ENCODE results near the gene LHPP.

LHPP gene

DNA sequence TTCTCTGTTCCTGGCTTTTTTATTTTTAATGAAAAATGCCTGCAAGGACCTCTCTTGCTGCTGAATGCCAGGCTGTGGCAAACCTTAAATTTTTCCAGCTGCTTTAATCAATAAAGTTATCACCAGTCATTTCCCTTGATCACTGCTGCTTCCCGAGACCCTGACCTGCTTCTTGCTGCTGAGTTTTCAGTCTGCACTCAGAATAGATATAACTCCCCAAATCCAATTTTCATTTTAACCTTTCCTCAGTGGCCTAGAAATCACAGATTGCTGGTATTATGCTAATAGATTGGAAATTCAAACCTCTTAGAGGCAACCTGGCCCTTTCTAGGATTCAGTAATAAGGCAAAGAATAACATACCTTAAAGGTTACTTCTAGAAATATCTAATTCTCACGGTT is 43.7 kb downstream of the LHPP start:
- Histone ChIP-seq H3K36me3 (ENCODE audit: control insufficient read depth, insufficient read depth, low read length) (no peaks in the 10 kb centered on the region), H3K27me3 (replicated peaks; ENCODE audit: control insufficient read depth, insufficient read depth, low read length) (no peaks in the 10 kb centered on the region; the same call in 1 of the 2 replicates), H3K4me3 (replicated peaks; ENCODE audit: low read depth, low read length) (no peak overlapping the region)
- no peak for DNase-seq (ENCODE audit: extremely low read depth, insufficient read length)
- TF ChIP-seq, protein P1, sequence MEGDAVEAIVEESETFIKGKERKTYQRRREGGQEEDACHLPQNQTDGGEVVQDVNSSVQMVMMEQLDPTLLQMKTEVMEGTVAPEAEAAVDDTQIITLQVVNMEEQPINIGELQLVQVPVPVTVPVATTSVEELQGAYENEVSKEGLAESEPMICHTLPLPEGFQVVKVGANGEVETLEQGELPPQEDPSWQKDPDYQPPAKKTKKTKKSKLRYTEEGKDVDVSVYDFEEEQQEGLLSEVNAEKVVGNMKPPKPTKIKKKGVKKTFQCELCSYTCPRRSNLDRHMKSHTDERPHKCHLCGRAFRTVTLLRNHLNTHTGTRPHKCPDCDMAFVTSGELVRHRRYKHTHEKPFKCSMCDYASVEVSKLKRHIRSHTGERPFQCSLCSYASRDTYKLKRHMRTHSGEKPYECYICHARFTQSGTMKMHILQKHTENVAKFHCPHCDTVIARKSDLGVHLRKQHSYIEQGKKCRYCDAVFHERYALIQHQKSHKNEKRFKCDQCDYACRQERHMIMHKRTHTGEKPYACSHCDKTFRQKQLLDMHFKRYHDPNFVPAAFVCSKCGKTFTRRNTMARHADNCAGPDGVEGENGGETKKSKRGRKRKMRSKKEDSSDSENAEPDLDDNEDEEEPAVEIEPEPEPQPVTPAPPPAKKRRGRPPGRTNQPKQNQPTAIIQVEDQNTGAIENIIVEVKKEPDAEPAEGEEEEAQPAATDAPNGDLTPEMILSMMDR (IDR thresholded peaks at IDR 0.05; ENCODE audit: insufficient read depth, low read length, poor library complexity, severe bottlenecking), result no peak

DNA sequence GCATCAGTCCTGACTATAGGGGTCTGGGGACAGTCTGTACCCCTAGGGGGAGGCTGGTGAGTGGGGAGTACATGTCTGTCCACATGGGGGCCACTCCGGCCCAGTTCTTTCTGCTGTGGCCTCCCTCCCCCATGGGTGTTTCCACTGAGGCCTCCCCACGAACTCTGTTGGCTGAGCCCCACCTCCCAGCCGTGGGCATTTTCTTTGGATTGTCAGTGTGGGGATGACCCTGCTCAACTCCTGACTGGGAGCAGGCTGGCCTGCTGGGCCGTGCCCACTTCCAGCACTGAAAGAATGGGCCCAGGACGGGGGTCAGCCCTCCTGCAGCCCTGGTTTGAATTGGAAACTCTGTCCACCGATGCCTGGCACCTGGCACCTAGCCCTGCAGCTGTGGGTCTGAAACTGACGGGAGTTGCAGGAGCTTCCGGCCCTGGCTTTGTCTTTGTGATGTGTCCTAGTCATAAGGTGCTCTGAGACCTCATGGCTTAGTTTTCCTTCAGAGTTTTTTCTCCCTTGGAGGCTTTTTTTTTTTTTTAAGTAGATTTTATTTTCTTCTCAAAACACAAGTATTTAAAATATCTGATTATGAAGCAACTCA is 46.5 kb downstream of the LHPP start:
- TF ChIP-seq, protein P1 (IDR thresholded peaks at IDR 0.05; ENCODE audit: insufficient read depth, low read length, poor library complexity, severe bottlenecking), result no peak
- Histone ChIP-seq H3K4me3 (replicated peaks; ENCODE audit: low read depth, low read length) (no peak overlapping the region), H3K27me3 (replicated peaks; ENCODE audit: control insufficient read depth, insufficient read depth, low read length) (no peaks in the 10 kb centered on the region; the same call in 1 of the 2 replicates), H3K36me3 (ENCODE audit: control insufficient read depth, insufficient read depth, low read length) (no peaks in the 10 kb centered on the region)
- no peak for DNase-seq (ENCODE audit: extremely low read depth, insufficient read length)

DNA sequence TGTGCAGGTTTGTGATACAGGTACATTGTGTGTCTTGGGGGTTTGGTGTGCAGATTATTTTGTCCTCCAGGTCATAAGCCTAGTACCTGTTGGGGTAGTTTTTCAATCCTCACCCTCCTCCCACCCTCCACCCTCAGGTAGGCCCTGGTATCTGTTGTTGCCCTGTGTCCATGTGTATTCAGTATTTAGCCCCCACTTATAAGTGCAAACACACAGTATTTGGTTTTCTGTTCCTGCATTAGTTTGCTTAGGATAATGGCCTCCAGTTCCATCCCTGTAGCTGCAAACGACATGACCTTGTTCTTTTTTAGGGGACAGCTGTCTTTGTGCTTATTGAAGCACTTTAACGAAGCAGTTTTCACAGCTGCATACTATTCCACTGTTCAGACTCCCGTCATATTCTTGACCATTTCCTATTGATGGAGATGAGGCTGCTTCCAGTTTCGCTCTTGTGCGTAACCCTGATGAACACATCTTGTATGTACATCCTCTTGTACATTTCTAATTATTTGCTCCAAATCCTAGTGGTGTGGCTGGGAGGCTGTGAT is 47.4 kb downstream of the LHPP start:
- no peak for DNase-seq (ENCODE audit: extremely low read depth, insufficient read length)
- Histone ChIP-seq H3K4me3 (replicated peaks; ENCODE audit: low read depth, low read length) (no peak overlapping the region), H3K36me3 (ENCODE audit: control insufficient read depth, insufficient read depth, low read length) (no peaks in the 10 kb centered on the region), H3K27me3 (replicated peaks; ENCODE audit: control insufficient read depth, insufficient read depth, low read length) (no peaks in the 10 kb centered on the region; the same call in 1 of the 2 replicates)
- TF ChIP-seq, protein P1 (IDR thresholded peaks at IDR 0.05; ENCODE audit: insufficient read depth, low read length, poor library complexity, severe bottlenecking), result no peak

DNA sequence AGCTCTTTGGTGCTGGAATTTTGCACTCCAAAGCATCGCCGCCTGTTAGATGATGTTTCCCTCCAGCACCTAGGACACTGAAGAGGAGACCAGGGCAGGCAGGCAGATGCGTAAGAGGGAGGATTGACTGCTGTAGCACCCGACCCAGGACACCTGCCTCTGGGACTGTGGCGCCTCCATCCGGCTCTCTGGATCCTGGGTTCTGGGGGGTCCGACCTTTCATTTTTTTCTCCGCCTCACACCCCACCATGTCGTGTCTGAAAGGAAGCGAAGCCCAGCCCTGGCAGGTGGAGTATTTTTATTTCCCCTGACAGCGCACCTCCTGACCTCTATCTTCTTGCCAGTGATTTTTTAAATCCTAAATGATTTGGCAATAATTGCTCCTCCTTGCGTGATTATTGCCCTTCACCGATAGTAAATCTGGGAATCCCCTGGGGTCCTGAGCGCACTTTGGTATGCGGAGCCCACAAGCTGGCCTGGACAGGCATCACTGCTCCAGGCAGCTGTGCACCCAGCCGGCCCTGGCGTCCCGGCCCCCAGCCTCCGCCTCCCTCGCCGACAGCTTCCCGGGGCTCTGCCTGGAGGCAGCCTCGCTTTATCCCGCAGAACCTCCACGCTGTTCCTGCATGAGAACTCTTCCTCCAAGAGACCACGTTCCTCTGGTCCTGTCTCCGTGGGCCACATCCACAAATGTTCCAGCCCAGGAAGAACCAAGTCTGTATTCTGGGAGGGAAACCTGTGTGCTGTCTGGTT is 48.4 kb downstream of the LHPP start:
- no peak overlapping the region for H3K4me3 ChIP-seq (replicated peaks; ENCODE audit: low read depth, low read length)
- H3K36me3 ChIP-seq (ENCODE audit: control insufficient read depth, insufficient read depth, low read length), result no peaks in the 10 kb centered on the region
- no peaks in the 10 kb centered on the region for H3K27me3 ChIP-seq (replicated peaks; ENCODE audit: control insufficient read depth, insufficient read depth, low read length)
- TF ChIP-seq, protein P1 (IDR thresholded peaks at IDR 0.05; ENCODE audit: insufficient read depth, low read length, poor library complexity, severe bottlenecking), result no peak
- DNase-seq (ENCODE audit: extremely low read depth, insufficient read length), result no peak

DNA sequence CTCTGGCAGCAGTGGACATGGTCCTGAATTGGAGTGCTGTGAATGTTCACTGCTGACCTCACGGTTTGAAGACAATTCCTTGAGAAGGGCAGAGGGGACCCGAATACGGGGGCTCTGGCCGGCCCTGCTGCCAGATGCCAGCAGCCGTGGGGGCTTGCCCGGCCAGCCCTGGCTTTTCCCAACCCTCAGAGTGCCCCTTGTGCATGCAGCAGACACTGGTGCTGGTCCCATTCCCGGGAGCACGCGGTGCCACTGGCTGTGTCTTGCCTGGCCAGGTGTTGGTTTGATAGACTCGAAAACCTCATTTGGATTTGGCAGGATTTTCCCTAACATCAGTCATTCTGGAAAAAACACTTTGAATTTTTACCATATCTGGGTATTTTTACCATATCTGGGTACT is 49.1 kb downstream of the LHPP start:
- TF ChIP-seq, protein P1 (IDR thresholded peaks at IDR 0.05; ENCODE audit: insufficient read depth, low read length, poor library complexity, severe bottlenecking), result no peak
- Histone ChIP-seq H3K36me3 (ENCODE audit: control insufficient read depth, insufficient read depth, low read length) (no peaks in the 10 kb centered on the region), H3K27me3 (replicated peaks; ENCODE audit: control insufficient read depth, insufficient read depth, low read length) (no peaks in the 10 kb centered on the region), H3K4me3 (replicated peaks; ENCODE audit: low read depth, low read length) (no peak overlapping the region)
- DNase-seq (ENCODE audit: extremely low read depth, insufficient read length), result no peak
